NCI-H128 (cell line): ENCODE results near the gene GABPB1.

Experiments used
- DNase-seq: peaks from one replicate; lab custom pipeline; 2025; ENCODE audit not compliant: unreplicated experiment; lab: John Stamatoyannopoulos, UW

The GABPB1 gene

DNA sequence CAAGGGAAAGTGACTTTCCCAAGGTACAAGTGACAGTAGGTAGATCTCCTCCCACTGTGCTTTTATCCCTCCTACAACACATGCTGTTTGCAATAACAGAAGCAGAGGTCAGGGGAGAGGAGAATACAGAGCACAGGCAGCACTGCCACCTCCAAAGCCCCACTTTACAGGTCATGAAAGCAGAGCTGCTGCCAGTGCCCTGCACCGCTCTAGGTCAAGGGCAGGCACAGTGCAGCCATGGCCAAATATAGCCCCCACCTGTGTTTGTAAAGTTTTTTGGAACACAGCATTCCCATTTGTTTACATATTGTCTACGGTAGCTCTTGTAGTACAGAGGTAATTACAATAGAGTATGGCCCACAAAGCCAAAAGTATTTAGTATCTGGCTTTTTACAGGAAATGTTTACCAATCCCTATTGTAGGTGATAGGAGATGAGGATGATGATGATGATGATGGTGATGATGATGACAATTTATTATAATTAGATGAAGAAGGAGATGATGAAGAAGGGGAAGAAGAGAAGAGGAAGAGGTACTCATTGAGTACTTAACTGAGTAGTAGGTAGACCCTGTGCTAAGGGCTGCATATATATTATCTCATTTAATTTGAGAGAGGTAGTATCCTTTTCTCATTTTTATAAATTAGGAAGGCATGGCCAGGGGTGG, 109.9 kb downstream of the GABPB1 start:
- DNase-seq: no peak

GRCh38 chr15:50244153-50244552, 110.8 kb downstream of the GABPB1 start:
- no peak for DNase-seq

- DNase-seq: no peak
Observed at GRCh38 chr15:50241684-50242450, 113.1 kb downstream of the GABPB1 start.

GRCh38 chr15:50238255-50238654, 116.7 kb downstream of the GABPB1 start:
- no peak for DNase-seq

- no peak for DNase-seq
Observed at GRCh38 chr15:50236433-50236832, 118.6 kb downstream of the GABPB1 start.

GRCh38 chr15:50235794-50236193, 119.2 kb downstream of the GABPB1 start:
- no peak for DNase-seq

- DNase-seq: no peak
Observed at GRCh38 chr15:50234764-50235163, 120.2 kb downstream of the GABPB1 start.

DNA sequence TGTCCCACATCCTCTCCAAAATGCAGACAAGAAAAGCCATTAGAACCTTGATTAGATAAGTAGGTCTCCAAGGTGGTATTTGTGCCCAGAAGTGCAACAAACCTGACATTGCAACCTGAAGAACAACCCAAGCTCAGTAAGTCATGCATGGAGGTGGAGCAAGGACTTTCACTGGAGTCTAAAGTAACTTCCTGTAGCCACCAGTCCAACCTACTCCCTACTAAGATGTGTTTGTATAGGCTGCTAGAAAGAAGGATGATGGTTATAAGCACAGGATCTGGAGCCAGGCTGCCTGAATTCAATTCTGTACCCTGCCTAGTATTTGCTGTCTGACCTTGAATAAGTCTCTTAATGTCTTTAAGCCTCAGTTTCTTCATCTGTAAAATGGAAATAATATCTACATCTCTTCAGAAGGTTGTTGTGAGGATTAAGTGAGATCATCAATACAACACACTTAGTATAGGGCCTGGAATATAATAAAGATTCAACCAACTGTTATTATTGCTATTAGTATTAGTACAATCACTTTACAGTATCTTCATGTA, 121.7 kb downstream of the GABPB1 start:
- no peak for DNase-seq

- DNase-seq: no peak
Observed at GRCh38 chr15:50232791-50233190, 122.2 kb downstream of the GABPB1 start.

GRCh38 chr15:50231761-50232160, 123.2 kb downstream of the GABPB1 start:
- DNase-seq: no peak

DNA sequence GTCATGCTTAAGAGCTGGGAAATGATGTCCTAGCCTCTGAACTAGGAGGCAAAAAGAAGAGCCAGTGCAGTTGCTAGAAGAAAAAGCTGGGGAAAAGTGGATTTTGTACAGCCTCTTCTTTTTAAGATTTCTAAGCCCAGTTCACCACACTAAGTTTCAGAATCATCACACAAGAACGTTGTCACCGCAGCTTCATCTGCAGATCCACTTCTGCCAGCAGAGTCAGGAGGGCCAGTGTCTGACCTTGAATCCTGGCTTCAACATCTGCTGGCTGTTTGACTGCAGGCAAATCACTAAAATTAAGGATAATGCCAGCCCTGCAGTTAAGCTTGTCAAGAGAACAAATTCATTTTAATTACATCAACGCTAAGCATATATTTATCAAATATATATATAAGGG, 125.7 kb downstream of the GABPB1 start:
- no peak for DNase-seq

- DNase-seq: no peak
Observed at GRCh38 chr15:50228866-50229265, 126.1 kb downstream of the GABPB1 start.

- DNase-seq: no peak
Observed at GRCh38 chr15:50227076-50227475, 127.9 kb downstream of the GABPB1 start.

DNA sequence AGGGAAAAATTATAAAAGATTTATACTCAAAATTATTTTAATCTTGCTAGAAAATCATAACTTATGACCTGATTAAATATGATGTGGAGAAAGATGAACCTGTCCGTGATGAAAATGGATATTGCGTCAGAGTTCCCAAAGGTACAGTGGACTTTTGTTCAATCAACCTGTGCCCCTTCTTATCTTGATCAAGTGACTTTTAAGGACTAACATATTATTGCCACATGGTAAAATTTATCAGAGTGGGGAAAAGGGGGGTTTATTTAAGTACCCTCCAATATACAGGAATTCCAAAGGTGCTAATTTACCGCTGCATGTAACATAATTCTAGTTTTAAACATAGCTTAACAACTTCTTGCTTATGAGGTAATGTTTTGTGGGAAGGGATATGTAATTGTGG, 129.1 kb downstream of the GABPB1 start:
- no peak for DNase-seq
